BLaER1 (cell line): ENCODE data around the gene CARD10.

Experiments used
- H3K27ac ChIP-seq: shearing (Covaris generic); formaldehyde crosslinking; 2 replicates; pipeline ENCODE4 v1.8.1; 2022
- H3K27me3 ChIP-seq: shearing (Covaris generic); formaldehyde crosslinking; 2 replicates; pipeline ENCODE4 v1.8.1; 2022
- H3K36me3 ChIP-seq: shearing (Covaris generic); formaldehyde crosslinking; 2 replicates; pipeline ENCODE4 v1.8.1; 2022
- H3K4me1 ChIP-seq: shearing (Covaris generic); formaldehyde crosslinking; 2 replicates; pipeline ENCODE4 v1.8.1; 2022
- H3K4me2 ChIP-seq: shearing (Covaris generic); formaldehyde crosslinking; 2 replicates; pipeline ENCODE4 v1.8.1; 2022
- H3K4me3 ChIP-seq: shearing (Covaris generic); formaldehyde crosslinking; 2 replicates; pipeline ENCODE4 v1.8.1; 2022
- H3K9ac ChIP-seq: shearing (Covaris generic); formaldehyde crosslinking; 2 replicates; pipeline ENCODE4 v1.8.1; 2022
- H3K9me3 ChIP-seq: shearing (Covaris generic); formaldehyde crosslinking; 2 replicates; pipeline ENCODE4 v1.8.1; 2022
- H4K20me1 ChIP-seq: shearing (Covaris generic); formaldehyde crosslinking; 2 replicates; pipeline ENCODE4 v1.8.1; 2022
- Cebpa-rat ChIP-seq: shearing (Covaris generic); IDR thresholded peaks from 2 replicates; pipeline ENCODE4 v1.8.1; 2022

The CARD10 gene

DNA sequence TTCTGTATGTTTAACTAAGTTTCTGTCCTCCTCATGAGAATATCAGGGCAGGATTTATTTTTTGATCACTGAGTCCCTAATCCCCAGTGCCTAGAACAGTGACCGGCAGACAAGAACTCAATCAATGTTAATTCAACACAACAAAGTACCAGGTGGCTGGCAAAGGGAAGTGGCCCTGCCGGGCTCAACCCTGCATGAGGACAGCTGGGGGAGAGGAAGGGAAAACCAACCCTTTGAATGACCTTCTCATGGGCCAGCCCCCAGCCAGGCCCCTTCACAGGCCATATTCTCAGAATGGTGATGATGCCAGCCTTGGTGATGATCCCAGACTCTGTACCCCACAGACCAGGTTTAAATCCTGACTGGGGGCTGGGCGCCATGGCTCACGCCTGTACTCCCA lies 31.6 kb downstream of the CARD10 start:
- peaks cover 76% of the 10 kb centered on the region for H3K4me1 ChIP-seq
- no peak overlapping the region for H3K4me3 ChIP-seq
- 0 out of 2 replicates have a peak, but pooled peaks cover 2% of the 10 kb centered on the region for H3K36me3 ChIP-seq
- H3K27ac ChIP-seq: 0 out of 2 replicates have a peak overlapping the region, but pooled peaks have one; percentile 3
- peaks cover 6% of the 10 kb centered on the region for H4K20me1 ChIP-seq
- H3K9ac ChIP-seq: no peak overlapping the region
- H3K4me2 ChIP-seq: peak overlapping the region; percentile 99
- H3K27me3 ChIP-seq: no peaks in the 10 kb centered on the region
- H3K9me3 ChIP-seq: no peaks in the 10 kb centered on the region
- no peak for TF ChIP-seq Cebpa-rat

DNA sequence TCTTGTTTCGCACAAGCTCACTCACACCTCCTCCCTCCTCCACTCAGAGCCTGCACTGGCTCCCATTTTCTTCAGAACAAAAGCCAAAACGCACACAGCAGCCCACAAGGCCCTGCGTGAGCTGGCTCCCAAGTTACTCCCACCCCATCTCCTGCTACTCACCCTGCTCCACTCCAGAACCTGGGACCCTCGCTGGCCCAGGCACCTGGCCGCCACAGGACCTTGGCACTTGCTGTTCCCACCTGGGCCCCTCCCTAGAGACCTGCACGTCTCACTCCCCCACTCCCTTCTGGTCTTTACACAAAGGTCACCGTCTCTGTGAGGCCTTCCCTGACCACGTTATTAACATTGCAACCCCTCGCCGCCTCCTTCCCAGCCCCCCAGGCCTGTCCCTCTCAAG lies 32.1 kb downstream of the CARD10 start:
- no peak overlapping the region; the same call in 1 of the 2 replicates for H3K4me3 ChIP-seq
- H4K20me1 ChIP-seq: peaks cover 10% of the 10 kb centered on the region
- no peak for TF ChIP-seq Cebpa-rat
- peaks cover 6% of the 10 kb centered on the region; the same call in 1 of the 2 replicates for H3K36me3 ChIP-seq
- H3K4me2 ChIP-seq: peak overlapping the region; percentile 99
- H3K4me1 ChIP-seq: peaks cover 76% of the 10 kb centered on the region
- H3K27ac ChIP-seq: peak overlapping the region; percentile 99; the same call in 1 of the 2 replicates
- H3K9ac ChIP-seq: 0 out of 2 replicates have a peak overlapping the region, but pooled peaks have one; percentile 96
- no peaks in the 10 kb centered on the region for H3K27me3 ChIP-seq
- no peaks in the 10 kb centered on the region for H3K9me3 ChIP-seq

DNA sequence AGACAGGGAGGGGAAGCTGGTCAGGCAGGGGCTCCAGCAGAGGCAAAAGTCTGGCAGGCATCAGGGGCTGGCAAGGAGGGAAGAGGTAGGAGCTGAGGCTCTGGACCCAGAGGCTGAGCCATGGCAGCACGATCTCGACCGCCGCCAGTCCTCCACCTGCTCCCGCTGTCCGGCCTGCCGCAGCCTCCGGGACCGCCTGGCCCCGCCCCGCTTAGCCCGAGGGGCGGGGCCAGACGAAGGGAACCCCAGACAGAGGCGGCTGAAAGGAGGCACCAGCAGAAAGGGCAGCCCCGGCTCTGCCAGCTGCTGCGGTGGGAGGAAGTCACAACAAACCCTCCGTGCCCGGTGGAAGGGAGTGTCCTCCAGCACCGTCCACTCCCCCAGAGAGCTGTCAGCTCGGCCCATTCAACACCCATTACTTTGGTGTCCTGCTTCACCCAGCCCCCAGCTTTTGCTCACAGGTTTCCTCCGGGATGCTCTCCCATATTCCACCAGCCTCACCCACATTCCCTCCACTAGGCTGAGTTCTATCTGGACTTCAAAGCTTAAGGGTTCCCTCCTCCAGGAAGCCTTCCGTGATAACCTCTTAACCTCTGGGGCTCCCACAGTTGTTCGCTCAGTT lies 32.9 kb downstream of the CARD10 start, which contains the start of gene MFNG:
TSS of gene MFNG (minus strand) at position 161 of the 622 bp plus-strand sequence. CDS start 207 bp downstream, outside the sequence.
- Histone ChIP-seq H3K4me3 (peak within 1 kb of the TSS; percentile 86), H3K4me2 (peak within 1 kb of the TSS; percentile 99), H3K9me3 (no peaks in the 10 kb centered on the region), H3K27ac (peak within 1 kb of the TSS; percentile 99), H3K27me3 (no peaks in the 10 kb centered on the region), H4K20me1 (peaks cover 18% of the 10 kb centered on the region), H3K9ac (peak within 1 kb of the TSS; percentile 96), H3K4me1 (peaks cover 78% of the 10 kb centered on the region), H3K36me3 (peaks cover 14% of the 10 kb centered on the region)
- TF ChIP-seq Cebpa-rat: no peak

DNA sequence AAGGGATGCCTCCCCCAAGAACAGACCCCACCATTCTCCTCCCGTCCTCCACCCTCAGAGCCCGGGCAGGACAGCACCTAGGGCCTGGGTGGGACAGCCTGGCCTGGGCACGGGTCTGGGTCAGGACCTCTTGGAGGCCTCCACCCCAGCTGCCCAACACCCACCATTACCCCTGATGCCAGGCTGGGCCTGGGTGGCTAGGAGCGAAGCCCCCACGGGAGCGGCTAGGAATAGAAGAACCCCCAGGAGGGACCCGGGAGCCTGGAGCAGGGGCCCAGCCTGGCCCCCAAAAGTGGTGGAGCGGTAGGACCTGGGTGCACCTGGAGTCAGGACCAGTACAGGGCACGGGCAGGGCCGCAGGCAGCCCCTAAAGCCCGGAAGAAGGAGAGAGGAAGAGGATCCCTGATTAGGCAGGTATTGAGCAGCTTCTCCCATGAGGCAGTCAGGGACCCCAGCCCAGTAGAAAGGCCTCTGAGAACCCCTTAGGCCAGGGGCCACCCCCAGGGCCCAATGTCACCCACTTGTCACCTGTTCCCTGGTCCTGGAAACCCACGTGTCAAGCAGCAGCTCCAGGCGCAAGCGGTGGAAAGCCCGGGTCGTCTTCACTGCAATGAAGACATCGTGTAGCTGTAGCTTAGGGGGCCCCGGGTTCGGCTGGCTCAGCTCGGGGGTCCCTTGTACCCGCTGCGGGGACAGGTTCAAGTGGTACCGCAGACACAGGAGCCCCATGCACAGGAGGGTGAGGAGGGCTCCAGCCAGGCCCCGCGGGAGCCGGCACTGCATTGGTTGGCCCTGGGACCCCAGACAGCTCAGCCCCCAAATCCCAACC lies 33.6 kb downstream of the CARD10 start:
- peaks cover 82% of the 10 kb centered on the region for H3K4me1 ChIP-seq
- TF ChIP-seq Cebpa-rat: no peak
- H3K27me3 ChIP-seq: no peaks in the 10 kb centered on the region
- H3K27ac ChIP-seq: peak overlapping the region; percentile 99
- peak overlapping the region; percentile 86 for H3K4me3 ChIP-seq
- peak overlapping the region; percentile 96 for H3K9ac ChIP-seq
- peaks cover 21% of the 10 kb centered on the region for H3K36me3 ChIP-seq
- H3K9me3 ChIP-seq: no peaks in the 10 kb centered on the region
- H3K4me2 ChIP-seq: peak overlapping the region; percentile 99
- peaks cover 26% of the 10 kb centered on the region for H4K20me1 ChIP-seq

DNA sequence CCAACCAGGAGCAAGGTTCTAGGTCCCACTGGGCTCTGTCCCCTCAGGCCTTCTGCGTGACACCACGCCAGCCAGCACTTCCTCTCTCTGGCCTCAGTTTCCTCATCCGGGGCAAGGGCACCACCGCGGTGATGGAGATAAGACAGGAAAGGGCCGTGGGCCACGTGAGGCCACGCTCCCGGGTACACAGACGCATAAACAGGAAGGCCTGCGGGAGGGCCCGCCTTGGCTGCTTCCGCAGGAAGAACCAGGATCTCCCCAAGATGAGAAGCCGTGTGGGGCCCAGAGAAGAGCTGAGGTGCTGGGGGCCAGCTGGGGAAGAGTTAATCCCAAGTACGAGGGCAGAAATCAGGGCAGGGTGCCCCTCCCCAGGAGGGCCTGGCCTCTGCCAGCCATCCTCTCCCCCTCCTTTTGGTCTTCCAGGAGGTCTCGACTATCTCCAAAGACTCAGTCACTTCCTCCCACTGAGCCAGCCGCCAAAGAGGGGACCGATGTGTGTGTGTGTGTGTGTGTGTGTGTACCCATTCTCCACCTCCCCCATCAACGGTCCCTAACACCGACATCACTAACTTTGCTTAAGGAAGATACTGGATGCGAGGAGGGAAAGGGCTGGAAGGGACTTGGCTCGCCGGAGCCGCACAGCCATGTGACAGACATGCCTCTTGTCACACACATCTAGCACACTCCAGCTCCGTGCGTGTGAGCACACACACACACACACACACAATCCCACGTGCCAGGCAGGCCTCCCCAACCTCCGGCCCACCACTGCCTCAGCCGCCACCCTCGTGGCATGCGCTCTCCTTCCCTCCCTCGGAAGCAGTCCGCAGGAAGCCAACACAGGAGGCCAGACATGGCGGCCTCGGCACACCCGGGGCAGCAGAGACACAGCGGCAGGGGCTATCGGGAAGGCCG lies 34.5 kb downstream of the CARD10 start:
- peaks cover 34% of the 10 kb centered on the region for H4K20me1 ChIP-seq
- H3K4me2 ChIP-seq: peak overlapping the region; percentile 99
- TF ChIP-seq Cebpa-rat: no peak
- H3K27ac ChIP-seq: peak overlapping the region; percentile 99
- H3K4me3 ChIP-seq: peak overlapping the region; percentile 86
- H3K36me3 ChIP-seq: peaks cover 29% of the 10 kb centered on the region
- H3K4me1 ChIP-seq: peaks cover 91% of the 10 kb centered on the region
- no peaks in the 10 kb centered on the region for H3K27me3 ChIP-seq
- peak overlapping the region; percentile 96 for H3K9ac ChIP-seq
- H3K9me3 ChIP-seq: no peaks in the 10 kb centered on the region

DNA sequence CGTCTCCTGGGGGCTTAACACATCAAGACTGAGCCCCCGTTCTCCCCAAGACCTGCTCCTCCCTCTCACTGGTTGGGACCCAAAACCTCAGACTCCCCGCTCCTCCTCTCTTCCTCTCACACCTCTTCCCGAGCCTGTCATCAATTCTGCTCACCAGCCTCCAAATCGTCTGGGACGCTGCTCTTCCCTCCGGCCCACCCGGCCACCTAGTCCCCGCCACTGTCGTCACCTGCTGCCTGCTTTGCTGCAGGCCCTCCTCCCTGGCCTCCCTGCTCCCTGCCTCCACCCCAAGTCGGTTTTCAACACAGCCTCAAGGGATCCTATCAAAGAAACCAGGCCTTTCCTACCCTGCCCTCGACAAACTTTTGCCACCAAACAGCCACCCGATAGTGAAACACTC lies 36.2 kb downstream of the CARD10 start:
- no peak for TF ChIP-seq Cebpa-rat
- peaks cover 51% of the 10 kb centered on the region for H4K20me1 ChIP-seq
- no peaks in the 10 kb centered on the region for H3K9me3 ChIP-seq
- H3K27ac ChIP-seq: peak overlapping the region; percentile 99
- peak overlapping the region; percentile 86 for H3K4me3 ChIP-seq
- H3K36me3 ChIP-seq: peaks cover 46% of the 10 kb centered on the region
- no peaks in the 10 kb centered on the region for H3K27me3 ChIP-seq
- peak overlapping the region; percentile 99 for H3K4me2 ChIP-seq
- peaks cover 96% of the 10 kb centered on the region for H3K4me1 ChIP-seq
- peak overlapping the region; percentile 96 for H3K9ac ChIP-seq

DNA sequence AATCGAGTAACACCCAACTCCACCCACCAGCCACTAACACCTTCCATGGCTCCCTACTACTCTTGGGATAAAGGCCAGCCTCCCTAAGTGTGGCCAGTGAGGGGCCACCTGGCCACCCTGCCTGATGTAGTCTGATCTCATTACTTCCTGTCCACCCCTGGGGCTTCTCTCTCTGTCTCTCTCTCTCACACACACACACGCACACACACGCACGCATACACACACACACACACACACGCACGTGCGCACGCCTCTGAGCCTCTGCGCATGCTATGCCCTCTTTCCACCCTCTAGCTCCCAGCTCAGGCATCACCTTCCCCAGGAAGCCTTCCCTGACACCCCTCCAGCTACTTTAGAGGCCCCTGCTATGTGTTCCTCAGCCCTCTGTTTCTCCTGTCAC lies 37.0 kb downstream of the CARD10 start:
- Histone ChIP-seq H3K27ac (peak overlapping the region; percentile 99), H3K9ac (peak overlapping the region; percentile 96), H3K4me1 (peaks cover 96% of the 10 kb centered on the region), H3K4me2 (peak overlapping the region; percentile 99), H4K20me1 (peaks cover 59% of the 10 kb centered on the region), H3K27me3 (no peaks in the 10 kb centered on the region), H3K9me3 (no peaks in the 10 kb centered on the region), H3K36me3 (peaks cover 54% of the 10 kb centered on the region), H3K4me3 (no peak overlapping the region)
- no peak for TF ChIP-seq Cebpa-rat

DNA sequence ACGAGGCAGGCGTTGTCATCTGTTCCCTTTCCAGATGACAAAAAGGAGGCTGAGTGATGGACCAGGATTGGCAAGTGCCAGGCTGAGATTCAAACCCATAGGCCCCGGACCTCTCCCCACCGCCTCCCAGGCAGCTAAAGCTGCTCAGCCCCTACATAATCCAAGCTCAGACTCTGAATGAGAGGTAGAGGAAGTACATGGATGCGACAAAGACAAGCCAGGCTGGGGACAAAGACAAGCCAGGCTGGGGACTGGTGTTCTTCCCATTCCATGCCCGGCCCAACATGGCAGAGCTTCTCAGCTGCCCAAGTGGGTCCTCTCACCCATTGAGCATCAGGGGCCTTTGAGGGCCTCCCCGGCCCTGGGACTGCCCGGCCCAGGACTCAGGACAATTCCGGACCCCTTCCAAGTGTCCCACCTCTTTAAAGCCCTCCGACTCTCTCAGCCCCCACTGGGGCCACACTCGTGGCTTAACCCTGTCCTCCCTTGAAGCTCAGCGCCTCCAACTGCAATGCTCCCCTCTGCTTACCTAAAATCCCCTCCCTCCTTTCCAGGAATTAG lies 37.8 kb downstream of the CARD10 start:
- Histone ChIP-seq H3K27ac (0 out of 2 replicates have a peak overlapping the region, but pooled peaks have one; percentile 8), H3K36me3 (peaks cover 63% of the 10 kb centered on the region), H3K4me2 (peak overlapping the region; percentile 99; the same call in 1 of the 2 replicates), H3K9ac (peak overlapping the region; percentile 2; the same call in 1 of the 2 replicates), H4K20me1 (peaks cover 67% of the 10 kb centered on the region), H3K27me3 (no peaks in the 10 kb centered on the region), H3K4me1 (peaks cover 96% of the 10 kb centered on the region), H3K4me3 (no peak overlapping the region), H3K9me3 (no peaks in the 10 kb centered on the region)
- TF ChIP-seq Cebpa-rat: no peak
